Natural killer cell (primary cell): ENCODE data around the gene PLXNC1. TPM values are rescaled to one million over a fixed set of nuclear protein-coding genes. Genes with fewer than 3 reads are reported as not detected.

ENCODE experiments used
- ATAC-seq, 3 donors: fragments of 150-1000 bp in 2 of 3; fragments of 200-7000 bp in 1 of 3; cut with Tn5 transposase; 1 replicate in 1 of 3; 2 replicates in 2 of 3; pipeline ENCODE4 v1.10.0; 2021; ENCODE audit warnings: mild to moderate bottlenecking in 2 of 3, moderate library complexity in 2 of 3
- DNase-seq, 2 donors: peaks; one replicate each; pipeline versions ENCODE4 v3.0.0 to v3.0.0-alpha.2; 2013 to 2021; ENCODE audit warnings: mixed read lengths in 1 of 2
- H3K27ac ChIP-seq: one replicate; pipeline ENCODE4 v1.5.1; 2013; ENCODE audit warnings: mild to moderate bottlenecking, low read length
- H3K27me3 ChIP-seq: one replicate; pipeline ENCODE4 v1.6.1; 2013; ENCODE audit warnings: low read length; ENCODE audit not compliant: control insufficient read depth, insufficient read depth
- H3K36me3 ChIP-seq: one replicate; pipeline ENCODE4 v1.6.1; 2013; ENCODE audit warnings: low read length; ENCODE audit not compliant: control insufficient read depth, insufficient read depth
- H3K4me1 ChIP-seq: one replicate; pipeline ENCODE4 v1.6.1; 2013; ENCODE audit warnings: low read length; ENCODE audit not compliant: control insufficient read depth, insufficient read depth
- H3K4me3 ChIP-seq: one replicate; pipeline ENCODE4 v1.5.1; 2013; ENCODE audit warnings: low read length
- H3K9me3 ChIP-seq: one replicate; pipeline ENCODE4 v1.6.1; 2013; ENCODE audit warnings: low read length; ENCODE audit not compliant: control insufficient read depth, insufficient read depth
- H3K27ac Mint-ChIP-seq, 2 donors: one replicate each; pipeline ENCODE4 v1.8.0; 2022; ENCODE audit warnings: mild to moderate bottlenecking in 2 of 2, mixed read lengths in 2 of 2, moderate library complexity in 1 of 2
- H3K27me3 Mint-ChIP-seq, 2 donors: one replicate each; pipeline ENCODE4 v1.8.0; 2022; ENCODE audit warnings: low read depth in 2 of 2, mixed read lengths in 2 of 2
- H3K36me3 Mint-ChIP-seq: one replicate; pipeline ENCODE4 v1.8.0; 2022; ENCODE audit warnings: mixed read lengths
- H3K4me1 Mint-ChIP-seq, 2 donors: one replicate each; pipeline ENCODE4 v1.8.0; 2022; ENCODE audit warnings: mixed read lengths in 2 of 2
- H3K4me3 Mint-ChIP-seq: one replicate; pipeline ENCODE4 v1.8.0; 2022; ENCODE audit warnings: mild to moderate bottlenecking, moderate library complexity, mixed read lengths
- H3K9me3 Mint-ChIP-seq, 2 donors: one replicate each; pipeline ENCODE4 v1.8.0; 2022; ENCODE audit warnings: mixed read lengths in 2 of 2
- WGBS: methylation state at CpG from one replicate; pipeline ENCODE4 v1.1.7; 2013; ENCODE audit warnings: missing lambda C conversion rate; ENCODE audit not compliant: insufficient coverage; 5-methylcytosine and 5-hydroxymethylcytosine counted together
- intact Hi-C: fragments of 100-400 bp; cut with micrococcal nuclease; formaldehyde crosslinking; loops from one replicate; pipeline ENCODE4 v1.14.2; 2022
- total RNA-seq, 4 donors: library from RNA; stranded (reverse); fragments of 120-200 nt in 1 of 4; gene quantifications; one replicate each; pipeline versions ENCODE4 v1.2.3 to v1.2.4, GENCODE V29; 2013 to 2022
- TF ChIP-seq, protein P1 (sequence below): fragments of 200-600 bp; IDR thresholded peaks from one replicate; pipeline ENCODE4 v1.8.0; 2022; ENCODE audit warnings: antibody characterized with exemption

Gene PLXNC1
- total RNA-seq, 3 donors from 2014 or later (not counting 1 experiment from before 2014, with no cell fraction given), result 22.0 to 30.7 (median 26.5) TPM

DNA sequence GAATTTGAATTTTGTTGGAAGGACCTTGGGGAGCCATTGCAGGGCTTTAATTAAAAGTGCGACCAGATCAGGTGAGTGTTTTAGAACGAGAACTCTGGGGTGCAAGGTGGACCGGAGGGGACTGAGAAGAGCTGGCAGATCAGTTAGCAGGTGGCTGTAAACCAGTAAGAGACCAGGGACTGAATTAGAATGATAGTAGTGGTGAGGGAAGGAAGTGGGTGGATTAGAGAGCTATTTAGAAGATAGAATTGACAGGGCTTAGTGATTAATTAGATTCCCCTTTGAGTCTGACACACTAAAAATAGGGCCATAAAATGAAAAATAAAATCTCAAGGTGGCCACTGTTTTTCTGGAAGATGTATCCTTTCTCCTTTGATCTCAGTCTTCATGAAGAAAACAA lies 44.8 kb downstream of the PLXNC1 start:
- Mint-ChIP-seq H3K27ac (peak overlapping the region in 1 of 2 donors; percentile 31), H3K27me3 (no peaks in the 10 kb centered on the region), H3K4me1 (peaks cover 37 to 43% of the 10 kb centered on the region in 2 donors), H3K36me3 (peaks cover 7% of the 10 kb centered on the region), H3K4me3 (no peak overlapping the region), H3K9me3 (peaks cover 2 to 3% of the 10 kb centered on the region in 2 donors)
- Histone ChIP-seq H3K27ac (no peak overlapping the region), H3K4me1 (peaks cover 9% of the 10 kb centered on the region), H3K36me3 (peaks cover 7% of the 10 kb centered on the region), H3K27me3 (no peaks in the 10 kb centered on the region), H3K9me3 (no peaks in the 10 kb centered on the region), H3K4me3 (no peak overlapping the region)
- 42% methylated on average over 3 of the region's 3 CpGs for WGBS
- DNase-seq (no peak), ATAC-seq (no peak)
- intact Hi-C loops, result loop anchor here (5.0 kb wide), 1 partner anchor 39 kb away; no protein-coding TSS in a partner anchor
- TF ChIP-seq, protein P1, sequence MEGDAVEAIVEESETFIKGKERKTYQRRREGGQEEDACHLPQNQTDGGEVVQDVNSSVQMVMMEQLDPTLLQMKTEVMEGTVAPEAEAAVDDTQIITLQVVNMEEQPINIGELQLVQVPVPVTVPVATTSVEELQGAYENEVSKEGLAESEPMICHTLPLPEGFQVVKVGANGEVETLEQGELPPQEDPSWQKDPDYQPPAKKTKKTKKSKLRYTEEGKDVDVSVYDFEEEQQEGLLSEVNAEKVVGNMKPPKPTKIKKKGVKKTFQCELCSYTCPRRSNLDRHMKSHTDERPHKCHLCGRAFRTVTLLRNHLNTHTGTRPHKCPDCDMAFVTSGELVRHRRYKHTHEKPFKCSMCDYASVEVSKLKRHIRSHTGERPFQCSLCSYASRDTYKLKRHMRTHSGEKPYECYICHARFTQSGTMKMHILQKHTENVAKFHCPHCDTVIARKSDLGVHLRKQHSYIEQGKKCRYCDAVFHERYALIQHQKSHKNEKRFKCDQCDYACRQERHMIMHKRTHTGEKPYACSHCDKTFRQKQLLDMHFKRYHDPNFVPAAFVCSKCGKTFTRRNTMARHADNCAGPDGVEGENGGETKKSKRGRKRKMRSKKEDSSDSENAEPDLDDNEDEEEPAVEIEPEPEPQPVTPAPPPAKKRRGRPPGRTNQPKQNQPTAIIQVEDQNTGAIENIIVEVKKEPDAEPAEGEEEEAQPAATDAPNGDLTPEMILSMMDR, result no peak

DNA sequence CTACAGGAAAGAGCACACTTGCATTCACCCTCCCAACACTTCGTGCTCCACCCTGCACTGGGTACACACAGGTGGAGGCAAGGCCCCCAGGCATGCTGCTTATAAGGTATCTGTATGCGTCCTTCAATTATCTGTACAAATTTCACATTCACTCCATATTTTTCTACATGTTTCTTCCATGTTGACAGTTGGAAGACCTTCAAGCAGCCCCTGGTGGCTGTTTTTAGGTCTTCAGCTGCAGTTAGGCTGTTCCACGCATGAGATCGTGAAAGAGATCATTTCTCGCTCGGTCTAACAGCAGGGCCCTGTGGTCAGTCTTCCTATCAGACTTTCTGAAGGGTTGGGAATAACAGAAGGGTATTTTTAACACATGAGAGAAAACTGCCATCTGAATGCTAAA lies 47.1 kb downstream of the PLXNC1 start:
- ATAC-seq (no peak), DNase-seq (no peak)
- H3K27ac Mint-ChIP-seq, result peak overlapping the region in 1 of 2 donors; percentile 59
- Histone ChIP-seq H3K9me3 (no peaks in the 10 kb centered on the region), H3K27me3 (no peaks in the 10 kb centered on the region), H3K4me3 (no peak overlapping the region), H3K4me1 (peaks cover 9% of the 10 kb centered on the region), H3K36me3 (peaks cover 5% of the 10 kb centered on the region), H3K27ac (no peak overlapping the region)
- 82% methylated on average over 6 of the region's 6 CpGs for WGBS
- TF ChIP-seq, protein P1, result peak; percentile 14
- intact Hi-C loops, result no loop called here
- H3K4me1 Mint-ChIP-seq, result peaks cover 37 to 48% of the 10 kb centered on the region in 2 donors
- H3K4me3 Mint-ChIP-seq, result no peak overlapping the region
- peaks cover 6% of the 10 kb centered on the region for H3K36me3 Mint-ChIP-seq
- H3K27me3 Mint-ChIP-seq, result no peaks in the 10 kb centered on the region
- H3K9me3 Mint-ChIP-seq, result peaks cover 2 to 3% of the 10 kb centered on the region in 2 donors

DNA sequence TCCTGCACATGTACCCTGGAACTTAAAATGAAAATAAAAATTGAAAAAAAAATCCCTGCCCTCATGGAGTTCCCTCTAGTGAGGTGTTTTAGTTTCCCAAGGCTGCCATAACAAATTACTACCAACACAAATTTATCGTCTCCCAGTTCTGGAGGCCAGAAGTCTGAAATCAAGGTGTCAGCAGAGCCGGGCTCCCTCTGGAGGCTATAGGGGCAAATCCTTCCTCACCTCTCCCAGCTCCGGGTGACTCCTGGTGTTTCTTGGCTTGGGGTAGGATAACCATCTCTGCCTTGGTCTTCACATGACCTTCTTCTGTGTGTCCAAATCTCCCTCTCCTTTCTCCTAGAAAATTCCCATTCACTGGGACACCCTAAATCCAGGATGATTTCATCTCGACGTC lies 50.1 kb downstream of the PLXNC1 start:
- Mint-ChIP-seq H3K4me1 (peaks cover 42 to 46% of the 10 kb centered on the region in 2 donors), H3K27me3 (no peaks in the 10 kb centered on the region), H3K27ac (no peak overlapping the region), H3K4me3 (no peak overlapping the region), H3K36me3 (no peaks in the 10 kb centered on the region), H3K9me3 (peaks cover 0 to 2% of the 10 kb centered on the region in 2 donors)
- ATAC-seq (no peak), DNase-seq (no peak)
- Histone ChIP-seq H3K9me3 (no peaks in the 10 kb centered on the region), H3K27ac (no peak overlapping the region), H3K36me3 (peaks cover 2% of the 10 kb centered on the region), H3K27me3 (no peaks in the 10 kb centered on the region), H3K4me1 (peaks cover 16% of the 10 kb centered on the region), H3K4me3 (no peak overlapping the region)
- intact Hi-C loops, result no loop called here
- TF ChIP-seq, protein P1, result no peak
- 100% methylated on average over 5 of the region's 5 CpGs for WGBS

DNA sequence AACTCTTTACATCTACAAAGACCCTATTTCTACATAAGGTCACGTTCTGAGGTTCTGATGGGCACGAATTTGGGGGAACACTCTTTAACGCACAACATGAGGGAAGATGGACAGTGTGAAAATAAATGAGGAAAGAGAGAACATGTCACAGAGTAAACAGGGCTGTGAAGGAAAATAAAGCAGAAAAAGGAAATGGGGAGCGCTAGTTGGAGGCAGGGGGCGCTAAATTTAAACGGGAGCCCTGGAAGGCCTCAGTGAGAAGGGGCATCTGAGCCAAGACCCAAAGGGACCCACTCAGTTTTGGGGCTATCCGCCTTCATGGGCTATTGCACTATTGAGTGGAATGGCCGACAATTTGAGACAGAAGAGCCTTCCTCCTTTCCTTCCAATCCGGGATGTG lies 50.5 kb downstream of the PLXNC1 start:
- Mint-ChIP-seq H3K4me1 (peaks cover 38 to 46% of the 10 kb centered on the region in 2 donors), H3K9me3 (peaks cover 0 to 2% of the 10 kb centered on the region in 2 donors), H3K4me3 (no peak overlapping the region), H3K27me3 (no peaks in the 10 kb centered on the region), H3K36me3 (no peaks in the 10 kb centered on the region), H3K27ac (no peak overlapping the region)
- H3K4me3 ChIP-seq, result no peak overlapping the region
- no peaks in the 10 kb centered on the region for H3K27me3 ChIP-seq
- ATAC-seq (no peak), DNase-seq (no peak)
- TF ChIP-seq, protein P1, result no peak
- WGBS, result 87% methylated on average over 9 of the region's 9 CpGs
- H3K4me1 ChIP-seq, result peaks cover 16% of the 10 kb centered on the region
- intact Hi-C loops, result no loop called here
- H3K9me3 ChIP-seq, result no peaks in the 10 kb centered on the region
- no peak overlapping the region for H3K27ac ChIP-seq
- peaks cover 2% of the 10 kb centered on the region for H3K36me3 ChIP-seq
